HEK293 (cell line): ENCODE results near the gene GZF1.

Source experiments
- CTCF ChIA-PET: fragments of 350-600 bp; formaldehyde crosslinking; extraction: SDS; loops from one replicate; lab custom pipeline; 2021; ENCODE audit warnings: antibody characterized with exemption; lab: Yijun Ruan, JAX
- POLR2A ChIA-PET: fragments of 300-600 bp; formaldehyde crosslinking; extraction: SDS; loops from one replicate; lab custom pipeline; 2020; ENCODE audit warnings: antibody characterized with exemption, inconsistent platforms; lab: Yijun Ruan, JAX
- H3K27ac ChIP-seq: fragments of 200-500 bp; sonication (Bioruptor generic); 2 replicates; pipeline ENCODE4 v1.5.1; 2014; ENCODE audit warnings: low read depth, low read length, control low read depth, inconsistent platforms; ENCODE audit errors: extremely low read depth
- H3K36me3 ChIP-seq, 2 experiments: fragments of 200-500 bp in 1 of 2; sonication (Bioruptor generic) in 1 of 2; 1 replicate in 1 of 2; 2 replicates in 1 of 2; pipeline ENCODE4 v1.5.1; 2014 to 2017; ENCODE audit warnings: inconsistent platforms in 2 of 2, low read length in 2 of 2; ENCODE audit not compliant: control insufficient read depth in 2 of 2, insufficient read depth in 1 of 2
- H3K4me1 ChIP-seq: fragments of 200-500 bp; sonication (Bioruptor generic); 2 replicates; pipeline ENCODE4 v1.5.1; 2014; ENCODE audit warnings: mild to moderate bottlenecking, low read length, inconsistent platforms; ENCODE audit not compliant: control insufficient read depth, insufficient read depth
- H3K4me3 ChIP-seq: 2 replicates; pipeline ENCODE4 v1.5.1; 2011; ENCODE audit warnings: low read depth, mild to moderate bottlenecking, control low read depth, low read length, moderate library complexity
- H3K9me3 ChIP-seq: fragments of 200-500 bp; sonication (Bioruptor generic); 2 replicates; pipeline ENCODE4 v1.5.1; 2014; ENCODE audit warnings: low read depth, low read length, inconsistent platforms; ENCODE audit not compliant: control insufficient read depth, insufficient read depth
- AEBP2 ChIP-seq: fragments of 450-650 bp; formaldehyde crosslinking; IDR thresholded peaks from 2 replicates; pipeline ENCODE4 v1.5.1; 2016; ENCODE audit warnings: missing biosample characterization, missing genetic modification characterization, borderline replicate concordance
- GLIS2 ChIP-seq: fragments of 450-650 bp; formaldehyde crosslinking; IDR thresholded peaks from 2 replicates; pipeline ENCODE4 v1.5.1; 2016; ENCODE audit warnings: missing biosample characterization, missing genetic modification characterization
- HOXD13 ChIP-seq: sonication (generic); formaldehyde crosslinking; IDR thresholded peaks from 2 replicates; pipeline ENCODE4 v1.8.0; 2022; ENCODE audit warnings: missing genetic modification reagents, borderline replicate concordance
- KLF10 ChIP-seq: fragments of 450-650 bp; IDR thresholded peaks from 2 replicates; pipeline ENCODE4 v1.5.1; 2018; ENCODE audit warnings: missing biosample characterization, mild to moderate bottlenecking, missing genetic modification characterization
- PRDM2 ChIP-seq: fragments of 450-650 bp; formaldehyde crosslinking; IDR thresholded peaks from 2 replicates; pipeline ENCODE4 v1.5.1; 2016; ENCODE audit warnings: missing biosample characterization, missing genetic modification characterization, borderline replicate concordance
- ZBTB17 ChIP-seq: fragments of 450-650 bp; formaldehyde crosslinking; IDR thresholded peaks from 2 replicates; pipeline ENCODE4 v1.5.1; 2016; ENCODE audit warnings: missing biosample characterization, missing genetic modification characterization
- ZBTB26 ChIP-seq: fragments of 450-650 bp; formaldehyde crosslinking; optimal IDR thresholded peaks from 2 replicates; pipeline ENCODE3; 2016; ENCODE audit warnings: missing biosample characterization, mild to moderate bottlenecking, missing genetic modification characterization
- ZNF211 ChIP-seq: fragments of 450-650 bp; formaldehyde crosslinking; IDR thresholded peaks from 2 replicates; pipeline ENCODE4 v1.5.1; 2016; ENCODE audit warnings: low read depth, missing biosample characterization, missing genetic modification characterization
- ZNF26 ChIP-seq: fragments of 450-650 bp; formaldehyde crosslinking; IDR thresholded peaks from 2 replicates; pipeline ENCODE4 v1.5.1; 2016; ENCODE audit warnings: missing biosample characterization, missing genetic modification characterization
- ZNF280C ChIP-seq: fragments of 450-650 bp; formaldehyde crosslinking; IDR thresholded peaks from 2 replicates; pipeline ENCODE4 v1.5.1; 2016; ENCODE audit warnings: missing biosample characterization, missing genetic modification characterization
- ZNF302 ChIP-seq: fragments of 450-650 bp; formaldehyde crosslinking; IDR thresholded peaks from 2 replicates; pipeline ENCODE4 v1.5.1; 2016; ENCODE audit warnings: missing biosample characterization, missing genetic modification characterization, low read depth
- ZNF366 ChIP-seq: fragments of 450-650 bp; formaldehyde crosslinking; conservative IDR thresholded peaks from 2 replicates; pipeline ENCODE4 v1.5.1; 2016; ENCODE audit warnings: missing biosample characterization, missing genetic modification characterization
- ZNF416 ChIP-seq: fragments of 450-650 bp; formaldehyde crosslinking; IDR thresholded peaks from 2 replicates; pipeline ENCODE4 v1.5.1; 2016; ENCODE audit warnings: missing biosample characterization, missing genetic modification characterization
- ZNF423 ChIP-seq: fragments of 450-650 bp; formaldehyde crosslinking; IDR thresholded peaks from 2 replicates; pipeline ENCODE4 v1.5.1; 2016; ENCODE audit warnings: missing biosample characterization, missing genetic modification characterization
- ZNF768 ChIP-seq: fragments of 450-650 bp; formaldehyde crosslinking; IDR thresholded peaks from 2 replicates; pipeline ENCODE4 v1.5.1; 2018; ENCODE audit warnings: missing biosample characterization, mild to moderate bottlenecking, missing genetic modification characterization
- ZSCAN23 ChIP-seq: fragments of 450-650 bp; formaldehyde crosslinking; IDR thresholded peaks from 2 replicates; pipeline ENCODE4 v1.5.1; 2016; ENCODE audit warnings: missing biosample characterization, missing genetic modification characterization
- ZXDB ChIP-seq: fragments of 450-650 bp; formaldehyde crosslinking; IDR thresholded peaks from 2 replicates; pipeline ENCODE4 v1.5.1; 2016; ENCODE audit warnings: missing biosample characterization, missing genetic modification characterization

GZF1 gene

GRCh38 chr20:23350196-23350903 is 11.6 kb upstream of the GZF1 start, which contains the start of gene NXT1 (continued):
- no peak for TF ChIP-seq ZNF423 (tag by site-specific recombination)
- TF ChIP-seq ZNF280C (tag by site-specific recombination), result no peak
- TF ChIP-seq ZNF302, result no peak
- TF ChIP-seq ZNF768 (tag by site-specific recombination), result no peak
- no peak for TF ChIP-seq AEBP2

- Histone ChIP-seq H3K9me3 (no peaks in the 10 kb centered on the region), H3K4me3 (peak overlapping the region; percentile 77), H3K36me3 (peaks cover 0 to 34% of the 10 kb centered on the region in 2 experiments; a peak in 2 of 3 replicates), H3K27ac (peak overlapping the region; percentile 85), H3K4me1 (0 out of 2 replicates have a peak, but pooled peaks cover 2% of the 10 kb centered on the region)
- POLR2A ChIA-PET, result interaction anchor here (0.6 to 2.6 kb wide), 11 partner anchors 8 to 765 kb away, joined by 3 to 30 read pairs (median 5); partner anchors contain the start of genes GZF1 and NAPB
- CTCF ChIA-PET, result interaction anchor here (0.7 to 1.2 kb wide), 4 partner anchors 10 to 608 kb away, joined by 3 to 5 read pairs (median 4); no protein-coding TSS in a partner anchor
- TF ChIP-seq ZBTB17 (0 out of 2 replicates have a peak, but pooled peaks have one; percentile 21), PRDM2 (tag by site-specific recombination) (no peak), ZNF366 (no peak), HOXD13 (CRISPR knock-in tag) (no peak), ZNF26 (tag by site-specific recombination) (no peak), GLIS2 (peak; percentile 92), ZXDB (tag by site-specific recombination) (no peak; the same call in 1 of the 2 replicates), KLF10 (tag by site-specific recombination) (no peak), ZNF211 (tag by site-specific recombination) (no peak), ZNF416 (no peak), ZSCAN23 (tag by site-specific recombination) (no peak), ZBTB26 (peak; percentile 87), ZNF423 (tag by site-specific recombination) (no peak)
These were observed 10.8 kb upstream of the GZF1 start for GRCh38 chr20:23350904-23351838.
